Activated CD4-positive, alpha-beta T cell treated with anti-CD3 and anti-CD28 coated beads, Interleukin-2, amount 10 ng/mL, durations not matched to agents 7 days and 5 days (primary cell): ENCODE measurements around the gene SLFN13. TPM values are rescaled to one million over a fixed set of nuclear protein-coding genes. Genes with fewer than 3 reads are reported as not detected.

Experiments
- total RNA-seq, 2 experiments: library from RNA; stranded (reverse); gene quantifications; one replicate each; pipeline ENCODE4 v1.2.3, GENCODE V29; 2021

SLFN13 gene
- total RNA-seq, 2 experiments from 2014 or later: 50.4 to 53.6 TPM

Other genes starting within 250 kb of the SLFN13 start
- 100 to 1,000 TPM; 199 to 212 TPM for gene SLFN5, start 205.7 kb downstream of the SLFN13 start, total RNA-seq
- 10 to 100 TPM; 32.1 to 32.9 TPM for gene SLFN11, start 75.1 kb downstream of the SLFN13 start, total RNA-seq
- gene SLFN12, start 16.3 kb downstream of the SLFN13 start, total RNA-seq: 10 to 100 TPM in 1 of 2 experiments, 1 to 10 TPM in 1; 9.6 to 11.7 TPM
- 100 to 1,000 TPM in 1 of 2 experiments, 10 to 100 TPM in 1; 97.9 to 102 TPM for gene SLFN12L, start 88.9 kb upstream of the SLFN13 start, total RNA-seq
- not detected for gene SLFN14, start 112.1 kb upstream of the SLFN13 start, total RNA-seq
- gene PEX12, start 129.8 kb upstream of the SLFN13 start, total RNA-seq: 1 to 10 TPM; 4.0 to 5.5 TPM
- gene AP2B1, start 138.6 kb upstream of the SLFN13 start, total RNA-seq: 100 to 1,000 TPM; 180 to 185 TPM